DOHH2 (cell line): Measurements from ENCODE around the gene OTC.

Experiments
- H3F3A ChIP-seq: fragments of 200-600 bp; sonication (generic), shearing (Covaris generic); 2 replicates; pipeline ENCODE4 v1.6.0; 2016; ENCODE audit warnings: antibody characterized with exemption, mild to moderate bottlenecking; ENCODE audit not compliant: control insufficient read depth, insufficient read depth
- H3K27ac ChIP-seq: fragments of 200-600 bp; sonication (generic); 2 replicates; pipeline ENCODE4 v1.5.1; 2014; ENCODE audit warnings: low read depth, mild to moderate bottlenecking, low read length, moderate library complexity
- H3K27me3 ChIP-seq: fragments of 200-600 bp; sonication (generic); 2 replicates; pipeline ENCODE4 v1.6.1; 2014; ENCODE audit warnings: mild to moderate bottlenecking, low read length, mixed read lengths; ENCODE audit not compliant: control insufficient read depth
- H3K36me3 ChIP-seq: fragments of 200-600 bp; sonication (generic); 2 replicates; pipeline ENCODE4 v1.6.1; 2014; ENCODE audit warnings: mild to moderate bottlenecking, low read length, moderate library complexity, mixed read lengths; ENCODE audit not compliant: control insufficient read depth
- H3K4me1 ChIP-seq: fragments of 200-600 bp; sonication (generic); 2 replicates; pipeline ENCODE4 v1.6.1; 2014; ENCODE audit warnings: mild to moderate bottlenecking, low read length, mixed read lengths; ENCODE audit not compliant: control insufficient read depth
- H3K4me2 ChIP-seq: fragments of 200-600 bp; sonication (generic); 2 replicates; pipeline ENCODE4 v1.6.0; 2014; ENCODE audit warnings: mild to moderate bottlenecking, low read length, moderate library complexity
- H3K4me3 ChIP-seq: fragments of 200-600 bp; sonication (generic); 2 replicates; pipeline ENCODE4 v1.5.1; 2014; ENCODE audit warnings: mild to moderate bottlenecking, low read length, mixed read lengths
- H3K79me2 ChIP-seq: fragments of 200-600 bp; sonication (generic); 2 replicates; pipeline ENCODE4 v1.6.1; 2014; ENCODE audit warnings: mild to moderate bottlenecking, low read length, mixed read lengths; ENCODE audit not compliant: control insufficient read depth
- H3K9me2 ChIP-seq: fragments of 200-600 bp; sonication (generic); replicated peaks from 2 replicates; pipeline ENCODE4 v1.6.1; 2014; ENCODE audit warnings: mild to moderate bottlenecking, low read length, mixed read lengths; ENCODE audit not compliant: control insufficient read depth
- H3K9me3 ChIP-seq: fragments of 200-600 bp; sonication (generic); 2 replicates; pipeline ENCODE4 v1.6.1; 2014; ENCODE audit warnings: antibody characterized with exemption, low read length, mixed read lengths; ENCODE audit not compliant: control insufficient read depth, insufficient read depth
- H4K20me1 ChIP-seq: fragments of 200-600 bp; sonication (generic); 2 replicates; pipeline ENCODE4 v1.6.0; 2014; ENCODE audit warnings: low read depth, mild to moderate bottlenecking, antibody characterized with exemption, low read length, moderate library complexity; ENCODE audit not compliant: control insufficient read depth, insufficient read depth
- CTCF ChIP-seq: fragments of 200-600 bp; sonication (generic); IDR thresholded peaks from one replicate; pipeline ENCODE4 v1.5.1; 2014; ENCODE audit warnings: antibody characterized with exemption, mild to moderate bottlenecking, low read depth, low read length; ENCODE audit not compliant: poor library complexity, severe bottlenecking
- EZH2phosphoT487 ChIP-seq: fragments of 200-600 bp; sonication (generic); IDR thresholded peaks from 2 replicates; pipeline ENCODE4 v1.6.1; 2017; ENCODE audit warnings: borderline replicate concordance, mild to moderate bottlenecking, antibody characterized with exemption, low read length, moderate library complexity, mixed read lengths

Gene OTC

GRCh38 chrX:38352362-38352761 is at the start of gene OTC:
TSS of gene OTC (plus strand) at chrX:38352604. CDS start at chrX:38352697, 93 bp downstream.
- Histone ChIP-seq H3F3A (no peaks in the 10 kb centered on the region), H3K27ac (no peak within 1 kb of the TSS), H4K20me1 (no peaks in the 10 kb centered on the region), H3K36me3 (no peaks in the 10 kb centered on the region), H3K79me2 (no peaks in the 10 kb centered on the region), H3K9me2 (no peaks in the 10 kb centered on the region), H3K9me3 (no peaks in the 10 kb centered on the region), H3K4me1 (no peaks in the 10 kb centered on the region), H3K4me3 (no peak within 1 kb of the TSS), H3K4me2 (no peak within 1 kb of the TSS), H3K27me3 (no peaks in the 10 kb centered on the region)
- TF ChIP-seq EZH2phosphoT487: no peak
- TF ChIP-seq CTCF: no peak

- Histone ChIP-seq H3F3A (no peaks in the 10 kb centered on the region), H3K27ac (no peak overlapping the region), H3K9me2 (no peaks in the 10 kb centered on the region), H3K4me3 (no peak overlapping the region), H3K36me3 (no peaks in the 10 kb centered on the region), H3K4me1 (no peaks in the 10 kb centered on the region), H4K20me1 (no peaks in the 10 kb centered on the region), H3K79me2 (no peaks in the 10 kb centered on the region), H3K9me3 (no peaks in the 10 kb centered on the region), H3K27me3 (no peaks in the 10 kb centered on the region), H3K4me2 (no peak overlapping the region)
- TF ChIP-seq EZH2phosphoT487 (no peak), CTCF (peak; percentile 32)
Observed at GRCh38 chrX:38304010-38304409, 48.4 kb upstream of the OTC start.

GRCh38 chrX:38305971-38306370 is 46.4 kb upstream of the OTC start:
- no peak for TF ChIP-seq CTCF
- no peak for TF ChIP-seq EZH2phosphoT487
- H3K9me3 ChIP-seq: no peaks in the 10 kb centered on the region
- no peak overlapping the region for H3K27ac ChIP-seq
- no peaks in the 10 kb centered on the region for H3K79me2 ChIP-seq
- no peaks in the 10 kb centered on the region for H3K36me3 ChIP-seq
- no peak overlapping the region for H3K4me2 ChIP-seq
- H3K27me3 ChIP-seq: no peaks in the 10 kb centered on the region
- H3F3A ChIP-seq: no peaks in the 10 kb centered on the region
- no peaks in the 10 kb centered on the region for H3K9me2 ChIP-seq
- H4K20me1 ChIP-seq: no peaks in the 10 kb centered on the region
- no peaks in the 10 kb centered on the region for H3K4me1 ChIP-seq
- no peak overlapping the region for H3K4me3 ChIP-seq

- H3K4me2 ChIP-seq: no peak overlapping the region
- no peaks in the 10 kb centered on the region for H3K27me3 ChIP-seq
- no peak overlapping the region for H3K4me3 ChIP-seq
- no peaks in the 10 kb centered on the region; the same call in 1 of the 2 replicates for H3K36me3 ChIP-seq
- no peak overlapping the region for H3K27ac ChIP-seq
- H3K9me2 ChIP-seq: no peaks in the 10 kb centered on the region
- no peaks in the 10 kb centered on the region for H3K4me1 ChIP-seq
- no peaks in the 10 kb centered on the region for H3K9me3 ChIP-seq
- TF ChIP-seq EZH2phosphoT487: no peak
- no peak for TF ChIP-seq CTCF
- no peaks in the 10 kb centered on the region for H3F3A ChIP-seq
- H3K79me2 ChIP-seq: no peaks in the 10 kb centered on the region
- H4K20me1 ChIP-seq: no peaks in the 10 kb centered on the region
Observed at GRCh38 chrX:38311743-38312142, 40.7 kb upstream of the OTC start.
